PC-9 (cell line): ENCODE results near the gene RAB11FIP2.

Experiments
- CTCF ChIP-seq: fragments of 200-600 bp; sonication (generic); conservative IDR thresholded peaks from 2 replicates; pipeline ENCODE4 v1.6.1; 2017; ENCODE audit warnings: mixed run types, antibody characterized with exemption, mild to moderate bottlenecking, moderate library complexity
- EZH2 ChIP-seq: fragments of 200-600 bp; sonication (generic); IDR thresholded peaks from 2 replicates; pipeline ENCODE4 v1.8.0; 2017; ENCODE audit warnings: antibody characterized with exemption, low read depth

GRCh38 chr10:117970962-117971361 is 75.8 kb downstream of the RAB11FIP2 start:
- TF ChIP-seq CTCF (no peak), EZH2 (no peak)
